IgD-negative memory B cell (primary cell): ENCODE measurements around the gene RCAN3. TPM values are rescaled to one million over a fixed set of nuclear protein-coding genes. Genes with fewer than 3 reads are reported as not detected.

Experiments
- H3K27ac Mint-ChIP-seq, 3 donors: one replicate each; pipeline ENCODE4 v1.8.0; 2020 to 2022; ENCODE audit warnings: mild to moderate bottlenecking in 3 of 3, mixed read lengths in 3 of 3, moderate library complexity in 1 of 3
- H3K27me3 Mint-ChIP-seq: one replicate; pipeline ENCODE4 v1.8.0; 2021; ENCODE audit warnings: mixed read lengths
- H3K36me3 Mint-ChIP-seq: one replicate; pipeline ENCODE4 v1.8.0; 2020; ENCODE audit warnings: mild to moderate bottlenecking, mixed read lengths
- H3K4me1 Mint-ChIP-seq, 3 donors: one replicate each; pipeline ENCODE4 v1.8.0; 2020 to 2022; ENCODE audit warnings: mixed read lengths in 3 of 3, mild to moderate bottlenecking in 1 of 3
- H3K4me3 Mint-ChIP-seq, 4 donors: one replicate each; pipeline ENCODE4 v1.8.0; 2020 to 2022; ENCODE audit warnings: mild to moderate bottlenecking in 4 of 4, mixed read lengths in 4 of 4, moderate library complexity in 3 of 4
- H3K9me3 Mint-ChIP-seq, 3 donors: one replicate each; pipeline ENCODE4 v1.8.0; 2020 to 2021; ENCODE audit warnings: mixed read lengths in 3 of 3, mild to moderate bottlenecking in 1 of 3
- polyA plus RNA-seq: library from polyadenylated mRNA; unstranded; fragments of 300-500 nt; fragmentation: Illumina TruSeq; gene quantifications from one replicate; pipeline ENCODE4 v1.2.3, GENCODE V29; 2021

Gene RCAN3
- polyA plus RNA-seq, 1 donor from 2014 or later = 36.1 TPM

DNA sequence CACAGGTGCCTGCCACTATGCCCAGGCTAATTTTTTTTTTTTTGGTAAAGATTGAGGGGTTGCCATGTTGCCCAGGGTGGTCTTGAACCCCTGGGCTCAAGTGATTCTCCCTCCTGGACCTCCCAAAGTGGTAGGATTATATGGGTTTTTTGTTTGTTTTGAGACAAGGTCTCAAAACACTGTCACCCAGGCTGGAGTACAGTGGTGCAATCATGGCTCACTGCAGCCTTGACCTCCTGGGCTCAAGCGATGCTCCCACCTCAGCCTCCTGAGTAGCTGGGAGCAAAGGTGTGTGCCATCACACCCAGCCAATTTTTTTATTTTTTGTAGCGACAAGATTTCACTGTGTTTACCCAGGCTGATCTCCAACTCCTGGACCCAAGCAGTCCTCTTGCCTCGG is 8.9 kb upstream of the RCAN3 start:
- Mint-ChIP-seq H3K27me3 (no peaks in the 10 kb centered on the region), H3K27ac (no peak overlapping the region), H3K36me3 (no peaks in the 10 kb centered on the region), H3K4me1 (no peaks in the 10 kb centered on the region), H3K9me3 (no peaks in the 10 kb centered on the region), H3K4me3 (no peak overlapping the region)

DNA sequence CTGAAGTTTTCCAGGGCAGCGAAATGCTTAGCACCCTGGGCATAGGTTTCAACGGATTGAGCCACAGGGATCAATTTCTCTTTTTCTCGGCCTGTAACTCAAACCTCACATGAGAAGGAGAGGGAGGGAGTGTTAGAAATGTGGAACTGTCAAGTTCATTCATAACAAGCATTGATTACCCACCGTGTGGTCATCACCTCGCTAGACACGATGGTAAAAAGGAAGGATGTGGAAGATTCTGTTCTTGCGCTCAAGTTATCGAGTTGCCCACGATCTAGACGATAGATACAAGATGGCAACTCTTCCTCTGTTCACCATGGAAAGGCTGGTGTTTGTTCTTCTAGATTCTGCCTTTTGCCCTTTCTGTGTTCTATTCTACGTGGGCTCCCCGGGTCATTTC is 4.0 kb upstream of the RCAN3 start:
- no peaks in the 10 kb centered on the region for H3K27me3 Mint-ChIP-seq
- no peak overlapping the region for H3K4me3 Mint-ChIP-seq
- H3K27ac Mint-ChIP-seq = no peak overlapping the region
- H3K4me1 Mint-ChIP-seq = peaks cover 14 to 17% (median 15%) of the 10 kb centered on the region in 3 donors
- H3K36me3 Mint-ChIP-seq = no peaks in the 10 kb centered on the region
- H3K9me3 Mint-ChIP-seq = peaks cover 0 to 3% (median 0%) of the 10 kb centered on the region in 3 donors

DNA sequence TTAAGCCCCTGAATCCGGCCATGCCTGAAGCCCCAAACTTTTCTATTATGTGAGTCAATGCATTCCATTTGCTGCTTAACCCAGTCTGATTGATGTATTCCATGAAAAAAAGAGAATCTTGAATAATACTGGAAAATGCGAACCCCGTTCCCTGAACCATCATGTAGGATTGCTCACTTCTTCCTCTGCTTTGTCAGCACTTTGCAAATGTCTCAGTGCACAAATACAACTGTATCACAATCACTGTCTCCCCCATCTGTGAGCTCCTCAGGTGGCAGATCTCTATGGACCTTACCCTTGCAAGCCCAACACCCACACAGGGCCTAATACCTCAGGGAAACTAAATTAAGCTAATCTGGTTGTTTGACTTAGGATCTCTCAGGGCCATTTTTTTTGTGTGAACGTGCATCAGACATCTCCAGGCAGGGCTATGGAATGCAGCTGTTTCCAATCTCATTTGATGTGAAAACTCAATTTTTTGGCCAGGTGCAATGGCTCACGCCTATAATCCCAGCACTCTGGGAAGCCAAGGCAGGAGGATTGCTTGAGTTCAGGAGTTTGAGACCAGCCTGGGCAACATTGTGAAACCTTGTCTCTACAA is 2.1 kb upstream of the RCAN3 start:
- Mint-ChIP-seq H3K4me3 (peak overlapping the region in 3 of 4 donors; percentile 17 to 79 (median 23)), H3K27me3 (no peaks in the 10 kb centered on the region), H3K9me3 (peaks cover 0 to 3% (median 0%) of the 10 kb centered on the region in 3 donors), H3K4me1 (peaks cover 26 to 30% (median 29%) of the 10 kb centered on the region in 3 donors), H3K27ac (no peak overlapping the region), H3K36me3 (no peaks in the 10 kb centered on the region)

DNA sequence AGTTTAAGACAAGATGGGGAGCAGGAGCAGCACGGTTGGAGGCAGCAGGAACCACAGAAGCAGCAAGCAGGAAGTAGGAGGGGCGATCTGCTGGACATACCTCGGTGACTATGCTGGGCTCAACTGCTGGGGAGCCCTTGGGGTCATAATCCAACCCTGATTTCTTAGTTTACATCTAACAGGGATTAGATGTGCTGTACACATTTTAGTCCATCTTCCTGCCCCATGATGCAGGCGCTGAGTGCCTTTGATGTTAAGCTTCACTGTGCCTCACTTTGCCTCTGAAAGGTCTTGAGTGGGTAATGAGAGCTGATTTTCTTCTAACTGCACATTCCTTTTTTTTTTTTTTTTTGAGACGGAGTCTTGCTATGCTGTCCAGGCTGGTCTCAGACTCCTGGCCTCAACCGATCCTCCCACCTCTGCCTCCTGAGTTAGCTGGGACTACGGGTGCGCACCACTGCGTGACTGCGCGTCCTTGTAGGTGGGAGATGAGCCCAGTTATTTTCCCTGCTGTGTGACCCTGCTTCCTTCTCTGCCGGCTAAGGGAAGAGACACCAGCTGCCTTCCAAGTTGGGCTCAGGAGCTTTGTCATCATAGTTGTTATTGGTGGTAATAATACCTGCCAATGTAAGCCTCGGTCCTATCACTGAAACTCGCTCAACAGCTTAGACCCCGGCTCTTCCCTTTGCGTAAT is 1.1 kb upstream of the RCAN3 start:
- no peaks in the 10 kb centered on the region for H3K27me3 Mint-ChIP-seq

DNA sequence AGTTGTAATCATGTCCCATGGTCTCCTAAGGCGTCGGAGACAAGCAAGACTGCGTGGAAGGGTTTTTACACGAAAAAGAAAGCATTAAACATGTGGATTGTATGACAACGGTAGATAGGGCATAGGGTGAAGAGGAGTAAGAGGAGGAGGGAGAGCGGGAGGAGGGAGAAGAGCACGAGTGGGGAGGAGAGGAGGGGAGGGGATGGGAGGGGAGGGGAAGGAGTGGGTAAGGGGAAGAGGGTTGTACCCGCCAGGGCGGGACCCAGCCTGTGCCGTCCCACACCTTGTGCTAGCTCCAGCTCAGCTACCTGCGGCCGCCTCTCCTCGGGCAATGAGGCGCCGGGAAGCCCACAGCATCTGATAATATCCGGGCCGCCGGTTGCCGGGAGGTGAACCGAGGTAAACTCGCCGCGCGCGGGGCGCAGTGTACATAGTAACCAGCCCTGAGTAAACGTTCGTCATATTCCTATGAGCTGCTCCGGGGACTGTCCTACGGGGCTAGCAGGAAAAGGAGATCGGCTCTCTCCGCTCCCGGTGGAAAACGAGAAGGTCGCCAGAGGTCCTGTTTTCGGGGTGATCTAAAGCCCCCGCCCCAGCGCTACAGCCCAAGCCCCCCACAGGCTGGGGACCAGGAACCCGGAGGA is 449 bp upstream of the RCAN3 start:
- Mint-ChIP-seq H3K36me3 (peaks cover 3% of the 10 kb centered on the region), H3K9me3 (peaks cover 0 to 3% (median 0%) of the 10 kb centered on the region in 3 donors), H3K4me3 (peak overlapping the region; percentile 79 to 96 (median 88)), H3K4me1 (peaks cover 38 to 44% (median 43%) of the 10 kb centered on the region in 3 donors), H3K27ac (peak overlapping the region; percentile 63 to 95 (median 70)), H3K27me3 (no peaks in the 10 kb centered on the region)

More for the DNA sequence above, 1.1 kb upstream of the RCAN3 start:
- H3K4me3 Mint-ChIP-seq = peak overlapping the region; percentile 79 to 96 (median 88)
- no peaks in the 10 kb centered on the region for H3K36me3 Mint-ChIP-seq
- H3K9me3 Mint-ChIP-seq = peaks cover 0 to 3% (median 0%) of the 10 kb centered on the region in 3 donors
- H3K4me1 Mint-ChIP-seq = peaks cover 31 to 37% (median 36%) of the 10 kb centered on the region in 3 donors
- H3K27ac Mint-ChIP-seq = peak overlapping the region; percentile 63 to 95 (median 70)

DNA sequence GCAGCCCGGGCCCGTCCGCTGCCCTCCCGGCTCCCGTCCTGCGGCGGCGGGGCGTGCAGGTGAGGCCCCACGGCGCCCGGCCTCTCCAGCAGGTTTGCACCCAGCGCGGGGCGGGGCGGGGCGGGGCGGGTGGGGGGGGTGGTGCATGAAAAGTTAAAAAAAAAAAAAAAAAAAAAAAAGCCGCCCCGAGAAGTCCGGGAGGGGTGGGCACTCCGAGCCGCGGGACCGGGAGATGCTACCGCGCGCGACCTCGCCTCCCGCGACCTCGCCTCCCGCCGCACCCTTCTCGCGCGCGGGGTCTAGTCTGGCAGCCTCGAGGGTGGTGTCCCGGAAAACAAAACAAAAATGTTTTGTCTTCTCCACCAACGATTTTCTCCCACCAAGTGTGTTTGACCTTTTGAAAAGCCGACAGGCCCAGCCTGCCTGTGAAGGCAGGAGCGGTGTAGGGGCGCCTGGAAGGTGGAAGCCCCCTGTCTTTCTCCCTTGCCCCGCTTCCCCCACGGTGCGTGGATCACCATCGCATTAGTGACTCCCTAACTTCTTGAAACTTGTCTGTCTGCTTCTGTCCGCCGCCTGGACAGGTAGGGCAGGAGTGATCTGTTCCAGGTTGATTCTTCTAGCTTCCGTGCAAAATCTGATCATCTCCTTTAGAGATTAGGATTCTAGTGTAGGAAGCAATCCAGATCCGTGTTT is 569 bp downstream of the RCAN3 start:
- no peaks in the 10 kb centered on the region for H3K27me3 Mint-ChIP-seq
- peak overlapping the region; percentile 75 to 91 (median 90) for H3K27ac Mint-ChIP-seq
- peaks cover 42 to 51% (median 48%) of the 10 kb centered on the region in 3 donors for H3K4me1 Mint-ChIP-seq
- peaks cover 4% of the 10 kb centered on the region for H3K36me3 Mint-ChIP-seq
- H3K4me3 Mint-ChIP-seq = peak overlapping the region; percentile 92 to 97 (median 94)
- peaks cover 0 to 3% (median 0%) of the 10 kb centered on the region in 3 donors for H3K9me3 Mint-ChIP-seq

DNA sequence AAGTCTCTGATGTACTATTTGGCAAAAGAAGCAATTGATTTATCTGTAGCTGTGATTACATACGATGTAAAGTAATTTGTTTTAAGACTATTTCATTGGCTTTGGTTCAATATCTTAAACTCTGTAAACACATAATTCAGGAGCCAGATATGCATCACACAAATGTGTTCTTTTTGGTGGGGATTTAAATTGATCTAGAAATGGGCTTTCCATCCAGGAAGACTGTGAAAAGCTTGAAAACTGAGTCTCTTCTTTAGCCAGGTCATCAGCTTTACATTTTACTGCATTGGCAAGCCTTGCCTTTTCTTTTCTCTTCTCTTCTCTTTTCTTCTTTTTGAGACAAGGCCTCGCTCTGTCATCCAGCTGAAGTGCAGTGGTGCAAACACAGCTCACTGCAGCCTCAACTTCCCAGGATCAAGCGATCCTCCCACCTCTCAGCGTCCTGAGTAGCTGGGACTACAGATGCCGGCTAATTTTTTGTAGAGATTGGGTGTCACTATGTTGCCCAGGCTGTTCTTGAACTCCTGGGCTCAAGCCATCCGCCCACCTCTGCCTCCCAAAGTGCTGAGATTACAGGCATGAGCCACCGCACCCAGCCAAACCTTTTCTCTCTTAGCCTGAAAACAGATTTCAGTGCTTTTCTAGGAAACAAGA is 1.4 kb downstream of the RCAN3 start:
- Mint-ChIP-seq H3K36me3 (peaks cover 4% of the 10 kb centered on the region), H3K4me3 (peak overlapping the region; percentile 92 to 97 (median 94)), H3K27ac (peak overlapping the region; percentile 41 to 90 (median 75)), H3K27me3 (no peaks in the 10 kb centered on the region), H3K4me1 (peaks cover 43 to 54% (median 48%) of the 10 kb centered on the region in 3 donors), H3K9me3 (peaks cover 0 to 3% (median 0%) of the 10 kb centered on the region in 3 donors)

DNA sequence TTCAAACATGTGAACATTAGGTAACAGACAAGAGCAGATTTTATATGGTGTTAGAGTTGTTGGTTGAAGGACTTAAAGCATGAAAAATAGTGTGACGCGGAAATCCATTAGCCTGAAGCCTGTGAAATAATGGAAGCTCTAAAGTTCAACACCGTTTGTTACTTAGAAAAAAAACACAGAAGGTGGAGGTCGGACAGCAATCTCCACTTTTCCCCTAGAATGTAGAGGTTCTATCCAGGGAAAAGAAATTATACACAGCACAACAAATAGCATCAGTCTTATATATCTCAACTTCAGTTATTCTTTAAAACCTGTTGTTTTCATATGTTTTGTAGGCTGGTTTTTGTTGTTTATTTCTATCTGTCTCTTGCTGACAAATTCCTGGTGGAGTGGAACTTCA is 1.9 kb downstream of the RCAN3 start:
- H3K27ac Mint-ChIP-seq = peak overlapping the region; percentile 68 to 90 (median 75)
- peaks cover 44 to 59% (median 53%) of the 10 kb centered on the region in 3 donors for H3K4me1 Mint-ChIP-seq
- H3K9me3 Mint-ChIP-seq = peaks cover 0 to 3% (median 0%) of the 10 kb centered on the region in 3 donors
- H3K36me3 Mint-ChIP-seq = peaks cover 4% of the 10 kb centered on the region
- no peaks in the 10 kb centered on the region for H3K27me3 Mint-ChIP-seq
- H3K4me3 Mint-ChIP-seq = peak overlapping the region in 3 of 4 donors; percentile 92 to 97 (median 94)

DNA sequence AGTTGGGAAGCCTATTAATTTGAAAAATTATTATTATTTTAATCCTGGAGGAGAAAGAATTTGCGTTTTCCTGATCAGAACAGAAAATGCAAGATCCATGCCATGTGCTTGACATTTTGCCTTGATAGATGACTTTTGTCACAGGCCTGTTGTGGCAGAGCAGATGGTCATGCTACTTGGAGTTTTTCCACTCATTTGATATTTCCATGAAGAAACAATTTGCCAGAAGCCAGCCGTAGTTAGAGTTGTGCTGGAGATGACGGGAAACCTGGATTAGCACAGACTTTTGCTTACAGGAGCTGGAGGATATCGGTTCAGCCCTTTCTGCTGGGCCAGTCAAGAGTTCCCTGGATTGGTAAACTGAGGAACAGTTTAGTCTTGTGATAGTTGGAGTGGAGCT is 3.2 kb downstream of the RCAN3 start:
- Mint-ChIP-seq H3K36me3 (peaks cover 6% of the 10 kb centered on the region), H3K27ac (peak overlapping the region; percentile 36 to 72 (median 53)), H3K9me3 (no peaks in the 10 kb centered on the region), H3K4me3 (peak overlapping the region in 2 of 4 donors; percentile 54 to 63), H3K27me3 (no peaks in the 10 kb centered on the region), H3K4me1 (peaks cover 41 to 62% (median 60%) of the 10 kb centered on the region in 3 donors)

DNA sequence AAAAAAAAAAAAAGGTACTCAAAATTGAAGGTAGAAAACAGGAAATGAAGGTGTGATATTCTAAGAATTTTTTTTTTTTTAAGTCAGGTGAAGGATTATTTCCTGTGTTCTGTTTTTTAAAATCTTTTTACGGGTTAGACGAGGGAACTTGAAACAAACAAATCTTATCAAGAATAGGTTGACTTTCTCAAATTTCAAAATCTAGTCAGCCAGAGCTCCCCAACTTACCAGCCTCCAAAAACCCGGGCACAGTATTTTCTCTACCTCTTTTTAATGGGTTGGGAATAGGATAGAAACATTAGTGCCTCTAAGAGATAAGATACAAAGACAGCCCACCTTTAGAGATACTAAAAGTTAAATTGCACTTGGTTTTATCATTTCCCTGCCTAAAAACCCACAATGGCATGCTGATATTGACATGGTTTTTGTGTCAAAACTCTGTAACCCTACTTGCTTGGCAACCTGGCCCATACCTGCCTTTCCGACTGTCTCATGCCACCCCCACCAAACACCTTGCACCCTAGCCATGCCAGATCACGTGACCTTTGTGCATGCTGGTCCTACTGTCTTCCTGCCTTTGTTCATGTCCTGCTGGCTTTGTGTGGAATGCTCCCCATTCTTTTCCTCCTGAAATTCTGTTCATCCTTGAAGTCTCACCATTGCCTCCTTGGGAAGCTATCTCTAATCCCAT is 4.2 kb downstream of the RCAN3 start:
- peaks cover 39 to 55% (median 54%) of the 10 kb centered on the region in 3 donors for H3K4me1 Mint-ChIP-seq
- H3K27me3 Mint-ChIP-seq = no peaks in the 10 kb centered on the region
- peaks cover 6% of the 10 kb centered on the region for H3K36me3 Mint-ChIP-seq
- H3K9me3 Mint-ChIP-seq = no peaks in the 10 kb centered on the region
- peak overlapping the region; percentile 48 to 71 (median 60) for H3K4me3 Mint-ChIP-seq
- H3K27ac Mint-ChIP-seq = peak overlapping the region; percentile 36 to 92 (median 72)

DNA sequence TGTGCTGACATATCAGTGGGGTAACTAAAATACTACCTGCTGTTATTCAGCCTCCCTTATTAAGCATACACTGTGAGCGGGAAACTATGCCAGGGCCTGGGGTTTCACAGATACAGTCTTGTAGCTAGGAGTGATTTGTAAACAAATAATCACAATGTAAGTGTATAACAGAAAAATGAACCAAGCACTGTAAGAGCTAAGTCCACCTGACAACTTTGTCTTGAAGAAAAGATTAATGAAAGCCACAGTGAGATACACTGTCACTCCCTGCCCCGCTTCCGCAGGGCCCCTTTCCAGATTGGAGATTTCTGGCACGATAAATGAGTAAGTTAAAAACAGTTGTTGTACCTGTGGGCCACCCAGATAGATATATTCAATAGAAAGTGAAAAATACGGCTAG is 4.8 kb downstream of the RCAN3 start:
- Mint-ChIP-seq H3K36me3 (peaks cover 6% of the 10 kb centered on the region), H3K4me1 (peaks cover 38 to 54% (median 51%) of the 10 kb centered on the region in 3 donors), H3K27me3 (no peaks in the 10 kb centered on the region), H3K27ac (peak overlapping the region; percentile 36 to 92 (median 72)), H3K4me3 (peak overlapping the region in 3 of 4 donors; percentile 54 to 71 (median 65)), H3K9me3 (no peaks in the 10 kb centered on the region)

DNA sequence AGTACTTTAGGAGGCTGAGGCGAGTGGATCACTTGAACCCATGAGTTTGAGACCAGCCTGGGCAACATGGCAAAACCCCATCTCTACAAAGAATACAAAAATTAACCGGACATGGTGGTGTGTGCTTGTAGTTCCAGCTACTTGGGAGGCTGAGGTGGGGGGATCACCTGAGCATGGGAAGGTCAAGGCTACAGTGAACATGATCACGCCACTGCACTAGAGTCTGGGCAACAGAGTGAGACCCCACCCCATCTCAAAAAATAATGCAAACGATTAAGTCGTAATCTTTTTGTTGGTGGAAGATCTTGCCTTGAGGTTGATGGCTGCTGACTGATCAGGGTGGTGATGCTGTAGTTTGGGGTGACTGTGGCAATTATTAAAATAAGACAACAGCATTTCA is 6.3 kb downstream of the RCAN3 start:
- Mint-ChIP-seq H3K27ac (peak overlapping the region in 1 of 3 donors; percentile 69), H3K36me3 (peaks cover 6% of the 10 kb centered on the region), H3K4me3 (peak overlapping the region in 1 of 4 donors; percentile 13), H3K4me1 (peaks cover 37 to 53% (median 44%) of the 10 kb centered on the region in 3 donors), H3K27me3 (no peaks in the 10 kb centered on the region), H3K9me3 (no peaks in the 10 kb centered on the region)

DNA sequence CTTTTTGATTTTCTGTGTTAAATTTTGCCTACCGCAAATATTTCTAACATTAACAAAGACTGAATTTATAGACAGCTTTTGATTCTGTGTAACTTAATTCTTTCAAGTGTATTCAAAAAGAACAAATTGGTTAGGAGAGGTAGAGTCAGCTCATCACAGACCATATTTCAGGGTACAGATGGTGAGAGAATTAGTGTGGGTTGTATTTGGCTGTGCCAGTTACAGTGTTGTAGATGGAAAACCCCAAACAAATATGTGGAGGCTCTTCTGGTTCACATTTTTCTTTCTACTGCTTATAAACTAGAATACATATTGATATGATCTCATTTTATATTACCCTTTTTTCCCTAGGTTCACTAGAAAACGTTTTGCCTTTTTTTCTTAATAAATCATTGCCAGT is 11.1 kb downstream of the RCAN3 start:
- Mint-ChIP-seq H3K9me3 (no peaks in the 10 kb centered on the region), H3K27ac (peak overlapping the region in 1 of 3 donors; percentile 35), H3K4me1 (peaks cover 15 to 25% (median 19%) of the 10 kb centered on the region in 3 donors), H3K27me3 (no peaks in the 10 kb centered on the region), H3K4me3 (no peak overlapping the region), H3K36me3 (peaks cover 5% of the 10 kb centered on the region)

DNA sequence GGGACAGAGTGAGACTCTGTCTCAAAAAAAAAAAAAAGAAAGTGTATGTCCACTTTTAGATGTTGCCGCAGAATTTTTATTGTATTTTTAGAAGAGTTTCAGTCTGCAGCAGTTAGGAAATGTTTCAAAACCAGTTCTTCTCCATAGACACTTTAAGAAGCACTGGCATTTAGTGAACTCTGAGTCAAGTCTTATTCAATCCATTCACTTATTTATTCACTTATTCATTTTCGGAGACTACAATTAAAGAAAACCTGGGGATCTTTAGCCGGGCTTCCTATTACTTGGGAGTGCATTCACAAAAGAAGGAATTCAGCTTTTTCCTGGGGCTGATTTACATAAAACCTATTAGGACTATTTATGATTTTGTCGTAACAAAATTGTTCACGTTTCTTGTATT is 12.3 kb downstream of the RCAN3 start:
- Mint-ChIP-seq H3K9me3 (no peaks in the 10 kb centered on the region), H3K27ac (no peak overlapping the region), H3K4me1 (peaks cover 12 to 17% (median 14%) of the 10 kb centered on the region in 3 donors), H3K4me3 (no peak overlapping the region), H3K27me3 (no peaks in the 10 kb centered on the region), H3K36me3 (peaks cover 5% of the 10 kb centered on the region)
